GM21528 (cell line): ENCODE measurements around the gene IGFALS.

ENCODE experiments used
- ATAC-seq: cut with Tn5 transposase; IDR thresholded peaks from one replicate; pipeline ENCODE4 v1.9.1; 2021; ENCODE audit warnings: mild to moderate bottlenecking, moderate library complexity; ENCODE audit not compliant: unreplicated experiment, low FRiP score

IGFALS gene

GRCh38 chr16:1778200-1779179 lies 15.0 kb downstream of the IGFALS start:
- ATAC-seq, result no peak

- ATAC-seq, result no peak
Observed at GRCh38 chr16:1777375-1778199, 15.9 kb downstream of the IGFALS start.

- ATAC-seq, result no peak
Observed at GRCh38 chr16:1776991-1777374, 16.5 kb downstream of the IGFALS start.

GRCh38 chr16:1776672-1776955 lies 16.9 kb downstream of the IGFALS start:
- no peak for ATAC-seq

GRCh38 chr16:1775846-1776671 lies 17.4 kb downstream of the IGFALS start:
- no peak for ATAC-seq

- ATAC-seq, result no peak
Observed at GRCh38 chr16:1775006-1775845, 18.3 kb downstream of the IGFALS start.

GRCh38 chr16:1774448-1774780 lies 19.1 kb downstream of the IGFALS start:
- ATAC-seq, result no peak

- peak; percentile 1 for ATAC-seq
Observed at GRCh38 chr16:1773703-1774447, 19.6 kb downstream of the IGFALS start.

GRCh38 chr16:1772908-1773702 lies 20.4 kb downstream of the IGFALS start, which contains the start of gene MRPS34:
MRPS34 (minus strand) TSS chr16:1773134; CDS start chr16:1773119, 15 bp downstream.
- ATAC-seq, result peak; percentile 44

- peak; percentile 9 for ATAC-seq
Observed at GRCh38 chr16:1772362-1772907, 21.1 kb downstream of the IGFALS start, which contains the start of gene EME2. EME2 (plus strand) TSS chr16:1772810; CDS start chr16:1773228, 418 bp downstream.

GRCh38 chr16:1771864-1772361 lies 21.6 kb downstream of the IGFALS start:
- ATAC-seq, result no peak

- ATAC-seq, result no peak
Observed at GRCh38 chr16:1771188-1771863, 22.2 kb downstream of the IGFALS start, which contains the start of gene NME3. NME3 (minus strand) TSS chr16:1771543; CDS start chr16:1771534, 9 bp downstream.

GRCh38 chr16:1770328-1771187 lies 22.9 kb downstream of the IGFALS start:
- no peak for ATAC-seq

- ATAC-seq, result no peak
Observed at GRCh38 chr16:1769402-1770300, 23.9 kb downstream of the IGFALS start.

GRCh38 chr16:1768767-1769401 lies 24.6 kb downstream of the IGFALS start:
- ATAC-seq, result no peak
